HG03064 (cell line): ENCODE results near the gene CORO1C.
A peak's percentile ranks its signal among the peaks of the same experiment; 100 is the strongest.
"Not testable (repeated sequence)": the region's sequence is repeated elsewhere in the genome, so short reads cannot be mapped to it uniquely, and the experiment has no call there.

Source experiments
- ATAC-seq: cut with Tn5 transposase; IDR thresholded peaks from one replicate; pipeline ENCODE4 v1.9.1; 2021; ENCODE audit warnings: low read depth; ENCODE audit not compliant: unreplicated experiment

Gene CORO1C

GRCh38 chr12:108620236-108620879 is 111.0 kb downstream of the CORO1C start:
- ATAC-seq: no peak

DNA sequence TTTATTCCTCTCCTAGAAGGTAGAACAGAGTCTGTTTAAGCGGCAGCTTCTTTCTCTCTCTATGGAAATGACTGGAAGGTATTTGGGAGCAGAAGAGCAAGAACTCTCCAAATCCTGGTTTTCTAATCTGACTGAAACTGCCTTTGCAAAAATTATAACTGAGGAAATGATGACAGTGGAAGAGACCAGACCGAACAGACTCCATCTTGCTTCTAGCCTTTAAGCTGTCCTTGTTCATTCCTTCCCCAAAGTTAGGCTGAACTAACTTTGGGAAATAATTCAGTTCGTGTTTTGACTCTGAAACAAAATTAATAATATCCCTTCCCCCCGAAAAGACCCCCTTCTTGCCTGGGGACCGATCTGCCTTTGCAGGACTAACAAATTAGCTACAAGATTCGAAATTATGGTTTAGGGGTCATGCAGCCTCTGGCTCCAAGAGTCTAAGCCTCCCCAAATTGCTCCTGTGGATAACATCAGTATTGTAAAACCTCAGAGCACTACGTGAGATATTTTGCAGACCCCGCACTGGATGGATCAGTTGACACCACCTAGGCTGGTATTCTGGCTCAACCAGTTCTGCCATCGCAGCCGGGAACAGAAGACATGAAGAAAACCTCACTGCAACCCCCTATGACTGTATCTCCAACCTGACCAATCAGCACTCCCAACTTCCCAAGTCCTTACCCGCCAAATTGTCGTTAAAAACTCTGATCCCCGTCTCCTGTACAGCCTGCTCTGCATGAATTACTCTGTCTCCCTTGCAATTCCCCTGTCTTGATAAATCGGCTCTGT is 111.8 kb downstream of the CORO1C start:
- ATAC-seq: no peak

DNA sequence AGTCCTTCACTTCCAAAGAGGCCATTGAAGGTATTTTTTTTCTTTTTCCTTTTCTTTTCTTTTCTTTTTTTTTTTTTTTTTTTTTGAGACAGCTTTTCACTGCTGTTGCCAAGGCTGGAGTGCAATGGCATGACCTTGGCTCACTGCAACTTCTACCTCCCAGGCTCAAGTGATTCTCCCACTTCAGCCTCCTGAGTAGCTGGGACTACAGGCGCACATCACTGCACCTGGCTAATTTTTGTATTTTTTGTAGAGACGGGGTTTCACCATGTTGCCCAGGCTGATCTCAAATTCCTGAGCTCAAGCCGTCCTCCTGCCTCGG is 112.4 kb downstream of the CORO1C start:
- not testable (repeated sequence) for ATAC-seq

- ATAC-seq: no peak
Observed at GRCh38 chr12:108618079-108618952, 113.0 kb downstream of the CORO1C start.

DNA sequence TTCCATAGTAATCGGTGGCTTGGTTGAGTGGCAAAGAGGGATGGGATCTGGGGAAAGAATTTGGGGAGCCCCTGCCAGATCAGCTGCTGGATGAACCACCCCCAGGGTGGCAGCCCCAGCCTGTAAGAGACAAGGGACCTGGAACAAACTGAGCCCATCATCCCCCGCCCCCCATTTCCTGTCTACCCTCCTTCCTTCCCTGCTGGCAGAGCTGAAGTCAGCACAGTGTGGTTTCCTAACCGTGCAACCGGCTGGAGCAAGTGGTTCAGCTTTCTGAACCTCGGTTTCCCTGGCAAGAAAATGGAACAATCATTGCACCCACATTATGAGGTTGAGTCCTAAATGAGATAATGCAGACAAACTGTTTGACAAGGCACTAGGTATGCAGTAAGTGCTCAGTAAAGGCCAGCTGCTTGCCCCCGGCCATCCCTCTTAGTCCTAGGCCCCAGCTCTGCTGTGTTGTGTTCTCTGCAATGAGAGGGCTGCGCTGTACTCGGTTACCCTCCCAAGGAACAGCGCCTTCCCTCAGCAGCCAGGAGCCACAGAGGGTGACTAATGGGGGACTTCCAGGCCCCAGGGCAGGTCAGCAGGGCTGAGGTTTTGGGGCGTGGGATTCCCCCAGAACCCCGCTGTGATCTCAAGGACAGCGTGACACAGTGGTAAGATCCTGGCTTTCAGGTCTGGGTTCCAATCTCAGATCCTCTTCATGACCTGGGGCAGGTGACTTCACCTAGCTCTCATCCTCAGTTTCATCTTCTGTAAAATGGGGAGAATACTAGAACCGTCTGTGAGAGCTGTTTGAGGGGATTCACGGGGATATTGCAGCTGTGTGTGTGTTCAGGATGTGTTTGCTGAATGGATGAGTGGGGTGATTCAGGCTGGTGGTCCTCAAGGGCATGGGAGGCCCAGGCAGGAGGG is 114.1 kb downstream of the CORO1C start:
- ATAC-seq: peak; percentile 73

GRCh38 chr12:108616359-108616758 is 115.0 kb downstream of the CORO1C start:
- no peak for ATAC-seq

GRCh38 chr12:108615918-108616317 is 115.4 kb downstream of the CORO1C start:
- ATAC-seq: no peak

- no peak for ATAC-seq
Observed at GRCh38 chr12:108614639-108615038, 116.7 kb downstream of the CORO1C start.

DNA sequence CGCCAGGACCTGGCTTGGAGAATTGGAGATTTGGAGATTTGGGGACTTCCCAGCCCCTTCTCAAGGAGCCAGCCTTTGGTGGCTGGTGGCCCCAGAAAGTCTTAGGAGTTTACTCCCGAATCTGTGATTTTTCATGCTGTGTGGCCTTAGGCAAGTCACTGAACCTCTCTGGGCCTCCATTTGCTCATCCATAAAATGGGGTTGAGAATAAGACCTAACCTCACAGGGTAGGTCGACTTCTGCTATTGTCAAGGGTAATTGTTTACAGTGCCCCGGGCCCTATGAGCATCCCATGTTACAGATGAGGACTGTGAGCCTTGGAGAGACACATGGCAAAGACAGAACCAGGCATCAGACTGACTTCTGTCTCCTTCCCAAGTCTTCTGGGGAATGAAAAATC is 117.3 kb downstream of the CORO1C start:
- ATAC-seq: no peak

GRCh38 chr12:108613548-108613947 is 117.8 kb downstream of the CORO1C start:
- ATAC-seq: no peak

DNA sequence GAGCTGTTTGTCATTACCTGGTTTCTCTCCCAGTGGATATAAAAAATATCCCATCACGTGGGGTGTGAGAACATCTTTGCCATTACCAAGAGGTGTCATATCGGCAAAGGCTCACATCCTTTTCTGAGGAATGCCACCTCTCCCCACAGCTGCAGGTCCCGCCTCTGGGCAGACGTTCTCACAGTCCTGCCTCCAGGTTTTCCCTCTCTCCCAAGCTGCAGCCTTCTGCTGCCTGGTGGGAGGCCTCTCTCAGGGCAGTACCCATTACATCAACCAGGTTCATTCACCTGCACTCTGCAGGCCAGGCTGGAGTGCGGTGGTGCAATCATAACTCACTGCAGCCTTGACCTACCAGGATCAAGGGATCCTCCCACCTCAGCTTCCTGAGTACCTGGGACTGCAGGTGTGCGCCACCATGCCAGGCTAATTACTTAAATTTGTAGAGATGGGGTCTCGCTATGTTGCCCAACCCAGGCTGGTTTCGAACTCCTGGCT is 118.5 kb downstream of the CORO1C start:
- no peak for ATAC-seq

- no peak for ATAC-seq
Observed at GRCh38 chr12:108611884-108612415, 119.4 kb downstream of the CORO1C start.

GRCh38 chr12:108610856-108611605 is 120.3 kb downstream of the CORO1C start:
- no peak for ATAC-seq

GRCh38 chr12:108610336-108610815 is 120.9 kb downstream of the CORO1C start:
- no peak for ATAC-seq

- no peak for ATAC-seq
Observed at GRCh38 chr12:108609537-108610335, 121.6 kb downstream of the CORO1C start.

- ATAC-seq: no peak
Observed at GRCh38 chr12:108608616-108609015, 122.7 kb downstream of the CORO1C start.

GRCh38 chr12:108607981-108608600 is 123.2 kb downstream of the CORO1C start:
- ATAC-seq: no peak

DNA sequence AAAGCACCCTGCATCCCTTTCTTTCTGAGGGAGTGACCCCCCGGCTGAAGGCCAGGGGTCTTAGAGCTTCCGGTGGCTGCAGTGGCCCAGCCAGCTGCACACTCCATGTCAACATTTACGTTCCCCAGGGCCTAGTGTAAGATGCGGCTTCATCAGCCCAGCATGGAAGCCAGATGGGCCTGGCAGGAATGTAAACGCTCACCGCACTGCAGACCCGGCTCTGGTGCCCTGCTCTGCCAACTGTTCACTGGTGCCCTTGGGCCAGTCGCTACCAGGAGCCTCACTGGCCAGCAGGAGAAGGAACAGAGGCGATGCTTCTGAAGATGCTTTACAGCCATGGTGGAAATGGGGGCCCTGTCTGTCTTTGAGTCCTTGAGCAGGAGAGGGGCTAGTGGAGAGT is 124.8 kb downstream of the CORO1C start:
- no peak for ATAC-seq
